ENCODE measurements around the gene CDRT4.
"Not testable (repeated sequence)": the region's sequence is repeated elsewhere in the genome, so short reads cannot be mapped to it uniquely, and the experiment has no call there.

CDRT4 gene

GRCh38 chr17:15446036-15446435 is 21.4 kb downstream of the CDRT4 start:
- in situ Hi-C loops (cut with HindIII; ENCODE audit: low pct_unique_long_range_greater_than_20kb, low sequenced_read_pairs), result no loop called here
- no peak for DNase-seq (ENCODE audit: low read depth in 1 of 2, low spot score in 1 of 2)
- no peak for TF ChIP-seq JUND (IDR thresholded peaks at IDR 0.05; ENCODE audit: low read depth)

GRCh38 chr17:15444805-15445204 is 22.6 kb downstream of the CDRT4 start:
- TF ChIP-seq JUND (IDR thresholded peaks at IDR 0.05; ENCODE audit: low read depth), result no peak
- peak in 1 of 2 experiments; percentile 10 for DNase-seq (ENCODE audit: low read depth in 1 of 2, low spot score in 1 of 2)
- in situ Hi-C loops (cut with HindIII; ENCODE audit: low pct_unique_long_range_greater_than_20kb, low sequenced_read_pairs), result no loop called here

GRCh38 chr17:15442311-15443180 is 24.9 kb downstream of the CDRT4 start:
- in situ Hi-C loops (cut with HindIII; ENCODE audit: low pct_unique_long_range_greater_than_20kb, low sequenced_read_pairs), result no loop called here
- DNase-seq (ENCODE audit: low read depth in 1 of 2, low spot score in 1 of 2), result no peak
- TF ChIP-seq JUND (IDR thresholded peaks at IDR 0.05; ENCODE audit: low read depth), result no peak

- DNase-seq (ENCODE audit: low read depth in 1 of 2, low spot score in 1 of 2), result no peak
- in situ Hi-C loops (cut with HindIII; ENCODE audit: low pct_unique_long_range_greater_than_20kb, low sequenced_read_pairs), result no loop called here
- TF ChIP-seq JUND (IDR thresholded peaks at IDR 0.05; ENCODE audit: low read depth), result no peak
These were observed 26.1 kb downstream of the CDRT4 start for GRCh38 chr17:15441315-15441714.

GRCh38 chr17:15440347-15440746 is 27.1 kb downstream of the CDRT4 start:
- TF ChIP-seq JUND (IDR thresholded peaks at IDR 0.05; ENCODE audit: low read depth), result no peak
- in situ Hi-C loops (cut with HindIII; ENCODE audit: low pct_unique_long_range_greater_than_20kb, low sequenced_read_pairs), result no loop called here
- DNase-seq (ENCODE audit: low read depth in 1 of 2, low spot score in 1 of 2), result no peak

- DNase-seq (ENCODE audit: low read depth in 1 of 2, low spot score in 1 of 2); in situ Hi-C loops (cut with HindIII; ENCODE audit: low pct_unique_long_range_greater_than_20kb, low sequenced_read_pairs): not testable (repeated sequence)
These were observed 28.0 kb downstream of the CDRT4 start for GRCh38 chr17:15439205-15439985.

GRCh38 chr17:15438491-15439105 is 28.8 kb downstream of the CDRT4 start:
- no peak for TF ChIP-seq JUND (IDR thresholded peaks at IDR 0.05; ENCODE audit: low read depth)
- no peak for DNase-seq (ENCODE audit: low read depth in 1 of 2, low spot score in 1 of 2)
- in situ Hi-C loops (cut with HindIII; ENCODE audit: low pct_unique_long_range_greater_than_20kb, low sequenced_read_pairs), result no loop called here

- TF ChIP-seq JUND (IDR thresholded peaks at IDR 0.05; ENCODE audit: low read depth), result no peak
- DNase-seq (ENCODE audit: low read depth in 1 of 2, low spot score in 1 of 2), result no peak
- in situ Hi-C loops (cut with HindIII; ENCODE audit: low pct_unique_long_range_greater_than_20kb, low sequenced_read_pairs), result no loop called here
These were observed 30.2 kb downstream of the CDRT4 start for GRCh38 chr17:15437303-15437635.

GRCh38 chr17:15436473-15437302 is 30.7 kb downstream of the CDRT4 start:
- TF ChIP-seq JUND (IDR thresholded peaks at IDR 0.05; ENCODE audit: low read depth), result no peak
- in situ Hi-C loops (cut with HindIII; ENCODE audit: low pct_unique_long_range_greater_than_20kb, low sequenced_read_pairs), result no loop called here
- DNase-seq (ENCODE audit: low read depth in 1 of 2, low spot score in 1 of 2), result peak in 1 of 2 experiments; percentile 21

- no peak for TF ChIP-seq JUND (IDR thresholded peaks at IDR 0.05; ENCODE audit: low read depth)
- in situ Hi-C loops (cut with HindIII; ENCODE audit: low pct_unique_long_range_greater_than_20kb, low sequenced_read_pairs), result no loop called here
- DNase-seq (ENCODE audit: low read depth in 1 of 2, low spot score in 1 of 2), result no peak
These were observed 32.5 kb downstream of the CDRT4 start for GRCh38 chr17:15434956-15435355.

- in situ Hi-C loops (cut with HindIII; ENCODE audit: low pct_unique_long_range_greater_than_20kb, low sequenced_read_pairs), result no loop called here
- DNase-seq (ENCODE audit: low read depth in 1 of 2, low spot score in 1 of 2), result no peak
- no peak for TF ChIP-seq JUND (IDR thresholded peaks at IDR 0.05; ENCODE audit: low read depth)
These were observed 34.4 kb downstream of the CDRT4 start for GRCh38 chr17:15432807-15433611.
